GM10266 (cell line): Measurements from ENCODE around the gene SLC9A9.
"Not testable (repeated sequence)": the region's sequence is repeated elsewhere in the genome, so short reads cannot be mapped to it uniquely, and the experiment has no call there.

Experiments
- DNase-seq: peaks from one replicate; pipeline ENCODE4 v3.0.0; 2012; ENCODE audit errors: extremely low spot score
- TF ChIP-seq, protein P1 (sequence below): IDR thresholded peaks from 2 replicates; pipeline ENCODE4 v1.5.1; 2012; ENCODE audit warnings: mild to moderate bottlenecking, low read depth; ENCODE audit not compliant: control insufficient read depth, insufficient read depth; ENCODE audit errors: missing control alignments

SLC9A9 gene

DNA sequence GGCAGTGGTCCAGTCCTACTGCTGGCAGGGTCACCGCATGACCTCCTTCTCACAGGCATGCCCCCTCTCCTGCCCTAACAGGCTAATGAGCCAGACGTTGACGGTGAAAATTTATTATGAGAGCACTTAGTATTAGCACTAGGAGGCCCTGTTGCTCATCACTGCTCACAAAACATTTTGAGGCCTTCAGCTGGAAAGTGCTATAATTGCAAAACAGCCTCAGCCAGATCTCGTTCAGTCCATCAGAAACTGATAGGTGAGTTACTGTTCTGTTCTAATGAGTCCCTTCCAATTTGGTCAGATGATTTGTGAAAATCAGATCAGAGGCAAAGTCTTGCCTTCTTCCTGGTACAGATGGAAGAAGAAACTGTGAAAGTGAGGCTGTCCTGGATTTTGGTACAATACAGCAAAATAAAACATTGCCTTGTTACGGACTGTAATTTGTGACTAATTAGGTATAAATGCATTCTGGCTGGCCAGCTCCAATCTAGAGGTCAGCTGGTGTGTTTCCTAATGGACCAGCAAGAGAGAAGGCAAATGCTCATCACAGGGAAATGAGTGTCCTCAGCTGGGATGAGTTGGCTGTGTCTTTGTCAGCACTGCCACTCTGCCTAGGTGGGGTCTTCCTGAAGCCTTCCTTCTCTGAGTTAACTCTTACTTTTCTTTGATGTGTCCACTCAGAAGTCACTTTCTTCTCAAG is 411.9 kb downstream of the SLC9A9 start:
- TF ChIP-seq, protein P1, sequence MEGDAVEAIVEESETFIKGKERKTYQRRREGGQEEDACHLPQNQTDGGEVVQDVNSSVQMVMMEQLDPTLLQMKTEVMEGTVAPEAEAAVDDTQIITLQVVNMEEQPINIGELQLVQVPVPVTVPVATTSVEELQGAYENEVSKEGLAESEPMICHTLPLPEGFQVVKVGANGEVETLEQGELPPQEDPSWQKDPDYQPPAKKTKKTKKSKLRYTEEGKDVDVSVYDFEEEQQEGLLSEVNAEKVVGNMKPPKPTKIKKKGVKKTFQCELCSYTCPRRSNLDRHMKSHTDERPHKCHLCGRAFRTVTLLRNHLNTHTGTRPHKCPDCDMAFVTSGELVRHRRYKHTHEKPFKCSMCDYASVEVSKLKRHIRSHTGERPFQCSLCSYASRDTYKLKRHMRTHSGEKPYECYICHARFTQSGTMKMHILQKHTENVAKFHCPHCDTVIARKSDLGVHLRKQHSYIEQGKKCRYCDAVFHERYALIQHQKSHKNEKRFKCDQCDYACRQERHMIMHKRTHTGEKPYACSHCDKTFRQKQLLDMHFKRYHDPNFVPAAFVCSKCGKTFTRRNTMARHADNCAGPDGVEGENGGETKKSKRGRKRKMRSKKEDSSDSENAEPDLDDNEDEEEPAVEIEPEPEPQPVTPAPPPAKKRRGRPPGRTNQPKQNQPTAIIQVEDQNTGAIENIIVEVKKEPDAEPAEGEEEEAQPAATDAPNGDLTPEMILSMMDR: no peak
- DNase-seq: no peak

DNA sequence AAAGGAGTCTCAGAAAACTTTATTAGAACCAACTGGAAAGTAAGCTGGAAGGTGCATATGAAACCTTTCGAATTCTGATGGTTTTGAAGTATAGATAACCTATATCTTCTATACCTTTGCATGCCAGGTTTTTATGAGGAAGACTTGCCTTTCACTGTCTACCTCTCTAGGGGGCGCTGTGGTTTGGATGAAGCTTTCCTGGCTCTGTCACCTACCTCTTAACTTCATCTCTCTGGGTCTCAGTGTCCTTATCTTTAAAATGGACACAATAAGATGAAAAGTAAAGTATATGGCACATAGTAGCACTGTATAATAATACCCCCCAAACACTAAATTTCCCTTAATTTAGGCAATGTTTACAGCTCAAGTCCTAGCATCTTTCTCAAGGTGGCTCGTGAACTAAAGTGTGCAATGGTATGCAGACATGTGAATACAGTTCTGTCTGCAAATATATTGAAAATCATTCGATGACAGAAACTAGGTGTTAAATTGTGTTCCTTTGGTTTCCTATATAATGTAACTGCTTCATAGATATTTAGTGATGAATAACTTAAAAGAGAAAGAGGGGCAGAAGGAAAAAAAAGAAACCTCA is 414.4 kb downstream of the SLC9A9 start:
- DNase-seq: no peak
- TF ChIP-seq, protein P1: peak; percentile 56

DNA sequence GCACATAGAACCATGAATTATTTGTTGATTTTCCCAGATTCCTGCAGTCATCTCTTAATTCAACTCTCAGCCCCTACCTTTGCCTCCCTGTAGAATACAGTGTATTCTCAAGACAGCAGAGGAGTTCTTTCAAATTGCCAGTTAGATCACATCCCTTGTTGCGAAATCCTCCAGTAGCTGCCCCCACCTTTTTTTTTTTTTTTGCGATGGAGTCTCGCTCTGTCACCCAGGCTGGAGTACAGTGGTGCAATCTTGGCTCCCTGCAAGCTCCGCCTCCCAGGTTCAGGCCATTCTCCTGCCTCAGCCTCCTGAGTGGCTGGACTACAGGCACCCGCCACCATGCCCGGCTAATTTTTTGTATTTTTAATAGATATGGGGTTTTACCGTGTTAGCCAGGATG is 417.0 kb downstream of the SLC9A9 start:
- DNase-seq: not testable (repeated sequence)

DNA sequence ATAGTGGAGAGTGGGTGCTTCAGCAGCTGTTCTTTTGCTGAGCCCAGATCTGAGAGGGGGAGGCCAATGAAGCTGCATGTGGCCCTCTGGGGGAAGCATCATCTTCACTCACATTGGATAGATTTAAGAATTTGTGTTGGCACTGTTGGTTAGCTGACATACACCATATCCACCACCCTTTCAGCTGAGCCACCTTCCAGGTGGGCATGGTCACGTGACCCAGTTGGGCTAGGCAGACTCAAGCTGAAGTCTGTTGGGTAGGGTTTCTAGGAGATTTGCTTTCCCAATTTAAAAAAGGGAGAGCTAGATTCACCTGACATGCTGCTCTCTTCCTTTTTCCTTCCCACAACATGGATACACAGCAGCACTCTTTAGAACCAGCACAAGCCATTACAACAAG is 417.7 kb downstream of the SLC9A9 start:
- DNase-seq: no peak
- TF ChIP-seq, protein P1: no peak

DNA sequence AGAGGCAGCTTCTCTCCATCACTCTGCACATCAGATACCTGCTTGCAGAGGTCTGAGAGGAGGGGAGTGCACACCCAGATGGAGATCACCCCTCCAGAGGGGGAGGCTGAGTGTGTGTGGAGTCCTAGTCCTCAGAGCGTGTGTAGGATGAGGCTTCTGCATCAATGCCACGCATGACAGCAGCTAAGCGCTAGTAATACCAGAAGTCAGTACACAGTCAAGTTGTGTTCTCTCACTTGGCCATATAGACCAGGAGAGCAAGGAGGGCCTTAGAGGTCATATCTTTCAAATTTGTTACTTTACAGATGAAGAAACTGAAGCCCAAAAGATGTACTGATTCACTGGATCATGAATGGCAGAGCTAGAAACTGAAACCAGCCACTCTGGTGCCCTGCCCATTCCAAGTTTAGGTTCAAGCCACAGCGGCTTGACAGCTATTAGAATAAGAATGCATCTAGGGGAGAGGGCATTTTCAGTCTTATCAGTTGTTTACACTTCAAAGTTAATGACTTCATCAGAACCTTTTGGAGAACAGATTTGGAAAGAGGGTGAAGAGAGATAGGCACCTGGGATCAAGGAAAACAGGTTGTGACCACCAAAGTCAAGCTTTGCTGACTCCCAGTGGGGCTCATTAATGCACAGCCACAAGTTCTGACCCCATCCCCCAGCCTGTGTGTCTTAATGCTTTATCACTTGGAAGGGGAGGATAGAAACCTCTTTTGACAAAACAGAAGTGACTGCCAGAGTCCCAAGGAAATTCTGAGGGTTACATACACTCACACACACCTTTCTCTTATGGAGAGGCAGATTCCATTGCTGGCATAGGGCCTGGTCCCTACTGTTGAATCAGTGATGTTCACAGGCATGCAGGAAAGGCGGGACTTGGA is 418.4 kb downstream of the SLC9A9 start:
- TF ChIP-seq, protein P1: no peak
- no peak for DNase-seq

DNA sequence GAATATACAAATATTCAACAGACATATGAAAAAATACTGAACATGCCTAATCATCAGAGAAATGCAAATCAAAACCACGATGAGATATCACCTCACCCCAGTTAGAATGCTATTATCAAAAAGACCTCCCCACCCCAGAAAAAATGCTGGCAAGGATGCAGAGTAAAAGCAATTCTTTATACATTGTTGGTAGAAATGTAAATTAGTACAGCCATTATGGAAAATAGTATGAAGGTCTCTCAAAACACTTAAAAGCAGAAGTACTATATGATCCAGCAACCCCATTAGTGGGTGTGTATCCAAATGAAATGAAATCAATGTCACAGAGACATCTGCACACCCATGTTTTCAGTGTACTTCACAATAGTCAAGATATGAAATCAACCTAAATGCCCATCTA is 420.0 kb downstream of the SLC9A9 start:
- TF ChIP-seq, protein P1: no peak
- DNase-seq: no peak

DNA sequence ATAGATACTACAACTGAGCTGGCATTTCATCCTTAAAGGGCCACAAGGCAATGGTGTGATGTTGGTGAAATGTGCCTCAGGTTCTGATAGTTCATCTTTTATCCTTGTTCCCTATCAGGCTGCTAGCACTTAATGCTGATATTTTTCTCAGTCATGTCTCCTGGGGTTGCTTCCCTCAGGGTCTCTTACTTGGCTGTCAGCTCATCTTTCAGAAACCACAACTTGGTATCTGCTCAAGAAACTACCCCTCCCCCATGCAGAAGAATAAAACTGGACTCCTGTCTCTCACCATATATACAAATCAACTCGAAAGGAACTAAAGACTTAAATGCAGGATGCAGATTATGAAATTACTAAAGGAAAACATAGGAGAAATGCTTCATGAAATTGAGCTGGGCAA is 420.6 kb downstream of the SLC9A9 start:
- DNase-seq: no peak
- TF ChIP-seq, protein P1: no peak
